ENCODE results near the gene MAST4.
"Not testable (repeated sequence)": the region's sequence is repeated elsewhere in the genome, so short reads cannot be mapped to it uniquely, and the experiment has no call there.

Gene MAST4

GRCh38 chr5:67123819-67124218 lies 527.6 kb downstream of the MAST4 start:
- no peak for DNase-seq (ENCODE audit: low read depth in 3 of 3)

DNA sequence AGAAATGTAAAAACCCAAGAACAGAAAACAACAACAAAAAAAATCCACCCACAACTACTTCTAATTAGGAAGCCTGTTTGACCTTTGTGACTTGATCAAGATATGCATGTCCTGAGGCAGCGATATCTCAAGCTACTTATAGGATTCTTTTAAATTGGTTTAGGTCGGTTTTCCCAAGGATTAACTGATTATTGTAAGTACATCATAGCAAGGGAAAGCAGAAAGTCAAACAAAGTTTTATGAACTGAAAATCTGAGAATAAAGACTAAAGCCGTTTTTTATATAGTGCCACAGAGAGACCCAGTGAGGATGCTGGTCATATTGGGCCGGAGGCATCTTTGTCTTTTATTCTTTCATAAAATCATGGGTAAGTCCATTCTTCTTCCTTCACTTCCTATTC lies 528.4 kb downstream of the MAST4 start:
- DNase-seq (ENCODE audit: low read depth in 3 of 3): no peak

DNA sequence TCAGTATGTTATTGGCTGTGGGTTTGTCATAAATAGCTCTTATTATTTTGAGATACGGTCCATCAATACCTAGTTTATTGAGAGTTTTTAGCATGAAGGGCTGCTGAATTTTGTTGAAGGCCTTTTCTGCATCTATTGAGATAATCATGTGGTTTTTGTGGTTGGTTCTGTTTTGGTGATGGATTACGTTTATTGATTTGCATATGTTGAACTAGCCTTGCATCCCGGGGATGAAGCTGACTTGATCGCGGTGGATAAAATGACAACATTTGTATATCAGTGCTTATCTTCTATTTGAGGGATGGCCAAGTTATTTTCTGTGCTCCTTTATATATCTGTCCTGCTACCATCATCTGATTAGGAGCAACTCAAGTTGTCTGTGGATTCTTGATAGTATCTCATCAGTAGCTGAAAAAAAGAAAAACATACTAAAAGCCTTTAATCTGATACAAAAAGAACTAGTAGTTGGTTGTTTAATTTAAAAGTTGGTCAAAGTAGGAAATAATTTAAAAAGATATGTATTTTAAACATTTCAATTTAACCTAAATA lies 531.2 kb downstream of the MAST4 start:
- not testable (repeated sequence) for DNase-seq (ENCODE audit: low read depth in 3 of 3)

DNA sequence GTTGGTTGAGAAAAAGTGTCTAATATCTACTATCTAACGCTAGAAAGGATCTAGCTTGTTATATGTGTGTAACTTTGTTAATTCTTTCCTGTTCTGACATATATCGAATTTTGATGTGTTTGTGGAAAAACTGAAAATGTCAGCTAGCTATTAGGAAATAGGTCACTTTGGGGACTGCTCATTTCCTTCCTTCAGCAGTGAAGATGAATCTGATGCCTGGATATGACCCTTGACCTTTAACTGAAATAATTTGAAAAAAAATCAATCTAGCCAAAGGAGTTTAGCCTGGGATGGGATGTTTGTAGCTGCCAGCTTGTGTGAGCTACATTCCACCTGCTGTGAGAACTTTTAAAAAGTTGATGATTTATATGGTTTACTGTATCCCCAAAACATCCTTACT lies 533.6 kb downstream of the MAST4 start:
- no peak for DNase-seq (ENCODE audit: low read depth in 3 of 3)

- DNase-seq (ENCODE audit: low read depth in 3 of 3): no peak
These were observed 537.0 kb downstream of the MAST4 start for GRCh38 chr5:67133217-67133616.

DNA sequence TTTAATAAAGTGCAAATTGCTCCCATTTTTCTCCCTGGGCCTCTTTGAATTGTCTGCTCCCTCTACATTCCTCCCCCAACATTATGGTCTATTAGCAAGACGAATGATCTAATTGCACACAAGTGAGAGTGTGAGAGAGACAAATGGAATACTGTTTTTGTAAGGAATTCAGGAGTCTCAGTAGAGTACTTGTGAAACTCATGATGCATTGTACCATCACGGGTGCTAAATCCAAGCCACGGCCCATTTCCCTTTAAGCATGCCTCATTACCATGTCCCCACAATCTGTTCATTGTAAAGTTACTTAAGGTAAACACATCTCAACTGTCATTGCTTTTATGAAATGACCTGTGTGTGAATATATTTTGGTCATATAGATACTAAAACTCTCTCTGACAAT lies 537.6 kb downstream of the MAST4 start:
- DNase-seq (ENCODE audit: low read depth in 3 of 3): no peak

DNA sequence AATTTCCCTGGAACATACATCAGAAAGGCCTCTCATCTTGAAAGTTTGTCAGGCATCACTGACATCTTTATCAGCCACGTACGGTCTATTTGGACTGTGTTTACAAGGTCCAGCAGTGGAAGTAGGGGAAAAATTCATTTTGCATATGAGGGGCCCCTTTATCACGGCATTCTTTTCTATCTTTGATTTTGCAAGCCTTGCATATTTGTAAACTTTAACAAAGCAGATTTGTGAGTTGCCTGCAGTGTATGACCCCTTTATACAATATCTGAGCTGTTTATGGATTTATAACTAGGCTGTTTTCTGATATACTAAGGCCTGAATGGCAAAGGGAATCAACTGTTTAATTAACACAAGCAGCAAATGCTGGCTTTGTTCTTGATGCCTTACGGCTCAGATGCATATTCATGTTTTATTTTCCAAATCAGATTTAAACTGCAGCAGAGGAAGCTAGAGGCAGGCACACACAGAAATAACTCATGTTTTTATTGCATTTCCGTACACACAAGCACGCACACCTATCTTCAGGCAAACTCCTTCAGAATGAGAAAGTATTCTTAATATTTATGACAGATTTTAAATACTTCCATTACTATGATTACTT lies 539.3 kb downstream of the MAST4 start:
- no peak for DNase-seq (ENCODE audit: low read depth in 3 of 3)

- no peak for DNase-seq (ENCODE audit: low read depth in 3 of 3)
These were observed 542.8 kb downstream of the MAST4 start for GRCh38 chr5:67139030-67139429.

- no peak for DNase-seq (ENCODE audit: low read depth in 3 of 3)
These were observed 544.2 kb downstream of the MAST4 start for GRCh38 chr5:67140413-67140812.

DNA sequence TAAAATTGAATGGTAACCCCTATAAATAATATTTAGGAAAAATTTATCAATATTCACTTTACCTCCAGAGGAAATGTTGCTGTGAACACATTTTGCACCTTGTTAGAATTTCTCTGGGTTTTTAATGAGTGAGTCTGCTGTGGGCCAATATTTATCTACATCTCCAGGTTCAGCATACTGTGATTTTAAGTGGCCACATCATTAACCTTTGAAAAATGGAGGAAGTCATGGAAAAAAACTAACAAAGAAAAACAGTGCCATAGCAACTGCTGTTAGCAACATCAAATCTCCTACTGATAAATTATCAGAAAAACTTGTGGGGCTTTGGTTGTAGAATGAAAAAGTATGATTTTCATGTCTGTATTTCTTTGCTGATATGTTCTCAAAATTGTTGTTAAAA lies 545.5 kb downstream of the MAST4 start:
- no peak for DNase-seq (ENCODE audit: low read depth in 3 of 3)

DNA sequence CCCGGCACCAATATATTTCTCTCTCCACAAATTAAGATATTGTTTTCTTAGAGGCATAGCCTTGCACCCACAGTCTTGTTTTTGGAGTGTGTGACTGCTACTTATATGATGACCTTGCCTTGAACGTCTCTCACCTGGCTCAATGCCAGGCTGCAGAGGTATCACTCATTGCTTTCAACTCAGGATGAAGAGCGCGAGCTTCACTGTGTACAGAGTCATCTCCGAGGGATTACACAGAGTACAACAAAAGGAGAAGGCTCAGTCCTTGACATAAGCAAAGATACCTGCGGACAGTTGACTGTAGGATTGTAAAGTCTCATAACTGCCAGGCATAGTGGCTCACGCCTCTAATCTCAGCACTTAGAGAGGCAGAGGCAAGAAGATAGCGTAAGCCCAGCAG lies 546.6 kb downstream of the MAST4 start:
- no peak for DNase-seq (ENCODE audit: low read depth in 3 of 3)

- no peak for DNase-seq (ENCODE audit: low read depth in 3 of 3)
These were observed 547.4 kb downstream of the MAST4 start for GRCh38 chr5:67143549-67143948.

DNA sequence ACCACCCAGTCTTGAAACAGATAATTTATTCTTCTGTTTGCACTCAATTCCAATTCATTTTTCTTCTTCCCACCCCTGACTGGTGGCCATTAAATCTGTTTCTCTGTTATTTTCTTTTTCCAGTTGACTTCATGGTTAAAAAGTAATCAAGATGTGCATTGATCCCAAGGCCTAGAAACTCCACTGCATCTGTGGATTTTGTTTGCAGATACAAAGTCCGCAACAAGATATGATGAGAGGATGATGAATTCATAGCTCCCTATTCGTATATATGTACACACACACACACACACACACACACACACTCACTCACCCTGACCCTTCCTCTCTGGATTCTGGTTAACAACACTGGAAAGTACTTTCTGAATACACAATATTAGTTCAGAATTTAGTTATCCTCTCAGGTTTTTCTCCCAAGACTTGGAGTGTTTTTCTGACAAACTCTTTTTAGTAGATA lies 548.0 kb downstream of the MAST4 start:
- no peak for DNase-seq (ENCODE audit: low read depth in 3 of 3)

DNA sequence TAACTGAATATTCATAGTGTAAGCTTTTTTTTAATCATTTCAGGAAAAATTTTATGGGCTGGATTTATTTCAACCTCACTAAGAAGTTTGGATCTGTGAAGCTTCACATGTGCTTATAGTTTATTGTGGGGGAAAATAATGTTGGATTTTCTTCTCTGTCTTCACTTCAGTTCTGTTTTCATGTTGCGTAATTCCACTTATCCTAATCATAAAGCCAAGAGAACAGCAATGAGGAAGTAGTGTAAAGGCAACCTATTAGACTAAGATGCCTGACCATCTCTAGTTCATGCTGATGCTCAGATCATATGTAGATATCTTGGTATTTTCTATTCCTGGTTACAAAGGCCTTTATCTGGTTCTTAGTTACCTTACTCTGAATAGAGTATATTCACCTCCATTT lies 550.4 kb downstream of the MAST4 start:
- DNase-seq (ENCODE audit: low read depth in 3 of 3): no peak

- DNase-seq (ENCODE audit: low read depth in 3 of 3): no peak
These were observed 550.8 kb downstream of the MAST4 start for GRCh38 chr5:67146981-67147380.

DNA sequence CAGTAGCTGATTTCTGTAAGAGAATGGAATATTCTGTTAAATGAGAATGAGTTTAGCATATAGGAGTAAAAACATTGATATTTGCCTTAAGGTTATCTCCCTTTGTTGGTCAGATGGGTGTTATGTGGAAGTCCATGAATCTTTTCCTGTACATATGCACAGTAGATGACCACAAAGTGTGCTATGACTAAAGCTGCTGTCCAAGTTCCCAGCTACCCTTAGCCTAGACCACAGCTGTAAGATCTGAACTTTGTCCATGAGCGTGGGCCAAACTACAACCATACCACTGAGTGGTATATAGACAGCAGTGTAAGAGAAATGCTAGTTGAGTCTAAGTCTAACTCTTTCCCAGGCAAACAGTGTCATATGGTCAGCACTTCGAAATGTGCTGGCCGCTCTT lies 551.6 kb downstream of the MAST4 start:
- DNase-seq (ENCODE audit: low read depth in 3 of 3): no peak

- no peak for DNase-seq (ENCODE audit: low read depth in 3 of 3)
These were observed 553.1 kb downstream of the MAST4 start for GRCh38 chr5:67149057-67149950.

DNA sequence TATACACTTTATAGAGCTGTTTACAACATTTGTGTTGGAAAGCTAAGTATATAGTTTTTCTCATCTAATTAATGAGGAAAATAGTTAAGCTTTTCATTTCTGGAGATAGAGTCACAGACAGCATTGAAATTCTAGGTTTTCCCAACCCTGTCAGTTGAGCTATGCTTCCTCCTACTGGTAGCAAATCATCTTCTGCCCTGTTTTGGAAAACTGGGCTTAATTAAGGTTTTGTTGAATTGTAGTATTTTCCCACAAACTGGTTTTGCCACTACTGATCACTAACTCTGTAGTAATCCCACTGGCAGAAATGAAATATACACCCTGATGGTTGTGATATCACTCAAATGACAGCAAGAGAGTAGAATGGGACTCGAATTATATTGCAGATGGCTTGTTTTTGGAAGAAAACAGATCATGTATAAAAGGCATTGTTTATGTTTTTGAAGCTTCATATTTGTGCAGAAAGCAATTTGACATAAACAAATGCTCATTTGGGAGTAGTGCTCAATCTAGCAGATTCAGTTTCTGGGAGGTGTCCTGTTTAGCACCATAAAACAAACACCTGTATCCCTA lies 553.8 kb downstream of the MAST4 start:
- no peak for DNase-seq (ENCODE audit: low read depth in 3 of 3)

DNA sequence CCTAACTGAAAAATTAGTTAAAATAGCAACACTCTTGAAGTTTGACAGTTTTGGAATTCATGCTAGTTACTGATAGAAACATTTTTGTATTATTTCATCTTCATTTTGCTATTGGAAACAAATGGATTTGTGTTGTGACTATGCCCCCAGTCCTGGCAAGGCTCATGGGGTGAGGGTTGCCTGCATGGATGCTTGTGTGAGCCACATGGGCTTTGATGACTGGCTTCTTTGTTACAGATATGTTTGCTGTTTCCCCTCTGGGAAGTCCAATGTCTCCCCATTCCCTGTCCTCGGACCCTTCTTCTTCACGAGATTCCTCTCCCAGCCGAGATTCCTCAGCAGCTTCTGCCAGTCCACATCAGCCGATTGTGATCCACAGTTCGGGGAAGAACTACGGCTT lies 556.2 kb downstream of the MAST4 start:
- no peak for DNase-seq (ENCODE audit: low read depth in 3 of 3)

- no peak for DNase-seq (ENCODE audit: low read depth in 3 of 3)
These were observed 557.1 kb downstream of the MAST4 start for GRCh38 chr5:67153292-67153691.

GRCh38 chr5:67154556-67155206 lies 558.5 kb downstream of the MAST4 start:
- no peak for DNase-seq (ENCODE audit: low read depth in 3 of 3)

DNA sequence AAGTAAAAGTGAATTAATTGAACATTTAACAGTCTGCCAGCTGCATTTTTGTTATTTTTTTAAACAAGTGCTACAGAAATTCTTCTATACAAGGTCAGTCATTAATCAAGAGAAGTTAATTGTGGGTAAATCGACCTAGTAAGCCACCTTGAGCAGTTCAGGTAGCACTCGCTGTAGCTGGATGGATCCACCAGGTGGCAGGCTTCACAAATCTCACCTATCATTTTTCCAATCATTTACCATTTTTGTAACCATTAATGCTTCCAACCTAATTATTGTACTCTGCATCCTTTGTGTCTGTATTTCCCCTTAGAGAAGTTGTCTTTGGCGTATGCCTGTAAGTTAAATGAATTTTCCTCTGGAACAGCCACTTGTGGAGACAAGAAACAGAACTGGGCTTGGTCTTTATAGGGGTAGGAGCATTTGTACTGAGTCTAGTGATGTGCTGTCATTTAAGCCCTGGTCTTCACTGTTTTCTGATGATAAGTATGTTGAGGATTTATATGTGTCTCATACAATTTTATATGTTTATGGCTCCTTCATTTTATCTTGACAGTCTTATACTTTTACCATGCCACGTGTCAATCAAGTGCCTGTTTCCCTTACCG lies 560.9 kb downstream of the MAST4 start:
- DNase-seq (ENCODE audit: low read depth in 3 of 3): peak in 1 of 3 experiments; percentile 34
